GM12878 (cell line): ENCODE measurements around the gene NFATC1. TPM values are rescaled to one million over a fixed set of nuclear protein-coding genes. Genes with fewer than 3 reads are reported as not detected.

Source experiments
- ATAC-seq: fragments of 200-7000 bp; cut with Tn5 transposase; 3 replicates; pipeline ENCODE4 v1.9.1; 2020; ENCODE audit warnings: mild to moderate bottlenecking, moderate library complexity
- BruUV-seq: library from RNA; stranded (reverse); fragments of 400-500 nt; replicated peaks from 2 replicates; lab custom pipeline; 2021; lab: Mats Ljungman, UMichigan
- CTCF ChIA-PET: fragments of 300-600 bp; sonication (Branson Sonifier 250); formaldehyde crosslinking; extraction: SDS; loops from one replicate; lab custom pipeline; 2021; ENCODE audit warnings: inconsistent platforms; lab: Yijun Ruan, JAX
- POLR2A ChIA-PET: fragments of 350-600 bp; formaldehyde crosslinking; extraction: SDS; loops from one replicate; lab custom pipeline; 2021; ENCODE audit warnings: inconsistent platforms; lab: Charles Lee
- RAD21 ChIA-PET: fragments of 300-600 bp; sonication (Branson Sonifier 250); formaldehyde crosslinking; loops from one replicate; lab custom pipeline; 2023; ENCODE audit warnings: antibody characterized with exemption; ENCODE audit not compliant: unreplicated experiment; lab: Charles Lee
- SMC1A ChIA-PET: fragments of 300-600 bp; sonication (Branson Sonifier 250); formaldehyde crosslinking; loops from one replicate; lab custom pipeline; 2023; ENCODE audit not compliant: unreplicated experiment, uncharacterized antibody; lab: Charles Lee
- DNase-seq: peaks from one replicate; pipeline ENCODE4 v3.0.0-alpha.2; 2011; ENCODE audit warnings: low read depth, low spot score
- FAIRE-seq: peaks from 3 replicates; lab custom pipeline; 2011; peaks lifted over from hg19 to GRCh38; lab: Jason Lieb, UNC
- H2AFZ ChIP-seq: 2 replicates; pipeline ENCODE4 v1.6.0; 2011; ENCODE audit warnings: low read depth, low read length, control low read depth; ENCODE audit not compliant: control insufficient read depth
- H3K27ac ChIP-seq: 2 replicates; pipeline ENCODE4 v1.5.1; 2011; ENCODE audit warnings: control low read depth; ENCODE audit not compliant: control insufficient read depth, insufficient read depth
- H3K27me3 ChIP-seq, 2 experiments: replicated peaks in 1 of 2; 2 replicates each; pipeline versions ENCODE4 v1.6.0 to v1.6.1; 2011; ENCODE audit warnings: low read length in 1 of 2; ENCODE audit not compliant: control insufficient read depth in 2 of 2, insufficient read depth in 2 of 2
- H3K36me3 ChIP-seq, 2 experiments: 2 replicates each; pipeline ENCODE4 v1.5.1; 2011; ENCODE audit warnings: low read length in 1 of 2; ENCODE audit not compliant: control insufficient read depth in 2 of 2, insufficient read depth in 2 of 2
- H3K4me1 ChIP-seq: 2 replicates; pipeline ENCODE4 v1.6.1; 2011; ENCODE audit warnings: mild to moderate bottlenecking, low read length, moderate library complexity, mixed read lengths; ENCODE audit not compliant: control insufficient read depth, insufficient read depth
- H3K4me2 ChIP-seq: 2 replicates; pipeline ENCODE4 v1.6.0; 2011; ENCODE audit warnings: control low read depth; ENCODE audit not compliant: control insufficient read depth, insufficient read depth
- H3K4me3 ChIP-seq: fragments of 200-600 bp; sonication (generic); 2 replicates; pipeline ENCODE4 v1.5.1; 2016
- H3K79me2 ChIP-seq: 2 replicates; pipeline ENCODE4 v1.6.0; 2011; ENCODE audit warnings: low read length; ENCODE audit not compliant: control insufficient read depth, insufficient read depth
- H3K9ac ChIP-seq: 2 replicates; pipeline ENCODE4 v1.8.0; 2011; ENCODE audit warnings: low read length, control low read depth, mixed read lengths; ENCODE audit not compliant: control insufficient read depth, insufficient read depth
- H3K9me3 ChIP-seq: replicated peaks from 3 replicates; pipeline ENCODE4 v1.5.1; 2011; ENCODE audit warnings: mild to moderate bottlenecking, low read length; ENCODE audit not compliant: control insufficient read depth, insufficient read depth
- H4K20me1 ChIP-seq: 2 replicates; pipeline ENCODE4 v1.6.0; 2011; ENCODE audit not compliant: control insufficient read depth, insufficient read depth
- CREM ChIP-seq: IDR thresholded peaks from 2 replicates; pipeline ENCODE4 v1.6.1; 2014; ENCODE audit warnings: antibody characterized with exemption, low read depth
- HDAC6 ChIP-seq: fragments of 200-600 bp; sonication (generic); IDR thresholded peaks from one replicate; pipeline ENCODE4 v1.8.0; 2017; ENCODE audit warnings: antibody characterized with exemption; ENCODE audit not compliant: unreplicated experiment
- LARP7 ChIP-seq: fragments of 450-650 bp; IDR thresholded peaks from 2 replicates; pipeline ENCODE4 v1.6.1; 2017; ENCODE audit warnings: mild to moderate bottlenecking
- NKRF ChIP-seq: fragments of 450-650 bp; conservative IDR thresholded peaks from 2 replicates; pipeline ENCODE4 v1.6.1; 2017; ENCODE audit warnings: mild to moderate bottlenecking, moderate library complexity
- ZNF207 ChIP-seq: fragments of 450-650 bp; IDR thresholded peaks from 2 replicates; pipeline ENCODE4 v1.6.1; 2014; ENCODE audit warnings: antibody characterized with exemption, mild to moderate bottlenecking, borderline replicate concordance
- WGBS: methylation state at CpG from one replicate; pipeline ENCODE4 v1.1.6; 2016; ENCODE audit warnings: low lambda C conversion rate; ENCODE audit not compliant: insufficient replicate concordance, insufficient coverage; ENCODE audit errors: missing lambda C conversion rate; 5-methylcytosine and 5-hydroxymethylcytosine counted together
- in situ Hi-C: fragments of 300-500 bp; cut with MboI; formaldehyde crosslinking; loops from 9 replicates; pipeline ENCODE4 v1.14.3; 2018; ENCODE audit warnings: mixed read lengths
- intact Hi-C: fragments of 100-400 bp; cut with micrococcal nuclease; formaldehyde crosslinking; loops from one replicate; pipeline ENCODE4 v1.14.2; 2022; ENCODE audit not compliant: unreplicated experiment
- polyA plus RNA-seq, 11 experiments: library from polyadenylated mRNA; depleted of rRNA in 4 of 11; unstranded in 6 of 11; stranded (reverse) in 5 of 11; fragments of >200 nt; fragmentation: Nextera tagmentation in 4 of 11; fragmentation: Illumina TruSeq in 1 of 11; extraction: Ambion mirVana in 4 of 11; extraction: Trizol in 1 of 11; gene quantifications; 1 replicate in 1 of 11; 2 replicates in 10 of 11; pipeline versions ENCODE4 v1.2.1 to v1.2.3, GENCODE V29; 2011 to 2016; ENCODE audit warnings: inconsistent platforms in 2 of 11, missing spikeins in 2 of 11, low read depth in 1 of 11
- total RNA-seq, 4 experiments: library from RNA; depleted of rRNA in 3 of 4; stranded (reverse); fragments of >200 nt in 3 of 4; fragmentation: Illumina TruSeq in 1 of 4; extraction: Trizol in 1 of 4; gene quantifications; 2 replicates each; pipeline versions ENCODE4 v1.2.1 to v1.2.3, GENCODE V29; 2013 to 2021
- TF ChIP-seq, protein P1 (sequence below): fragments of 450-650 bp; IDR thresholded peaks from 2 replicates; pipeline ENCODE4 v1.6.1; 2017; ENCODE audit warnings: low read depth, mild to moderate bottlenecking, moderate library complexity

Gene NFATC1
- total and polyA plus RNA-seq, 10 of the 15 experiments (the other 5 are each of a cell fraction or from before 2014, with no cell fraction given): 0.84 to 20.8 (median 5.1) TPM

DNA sequence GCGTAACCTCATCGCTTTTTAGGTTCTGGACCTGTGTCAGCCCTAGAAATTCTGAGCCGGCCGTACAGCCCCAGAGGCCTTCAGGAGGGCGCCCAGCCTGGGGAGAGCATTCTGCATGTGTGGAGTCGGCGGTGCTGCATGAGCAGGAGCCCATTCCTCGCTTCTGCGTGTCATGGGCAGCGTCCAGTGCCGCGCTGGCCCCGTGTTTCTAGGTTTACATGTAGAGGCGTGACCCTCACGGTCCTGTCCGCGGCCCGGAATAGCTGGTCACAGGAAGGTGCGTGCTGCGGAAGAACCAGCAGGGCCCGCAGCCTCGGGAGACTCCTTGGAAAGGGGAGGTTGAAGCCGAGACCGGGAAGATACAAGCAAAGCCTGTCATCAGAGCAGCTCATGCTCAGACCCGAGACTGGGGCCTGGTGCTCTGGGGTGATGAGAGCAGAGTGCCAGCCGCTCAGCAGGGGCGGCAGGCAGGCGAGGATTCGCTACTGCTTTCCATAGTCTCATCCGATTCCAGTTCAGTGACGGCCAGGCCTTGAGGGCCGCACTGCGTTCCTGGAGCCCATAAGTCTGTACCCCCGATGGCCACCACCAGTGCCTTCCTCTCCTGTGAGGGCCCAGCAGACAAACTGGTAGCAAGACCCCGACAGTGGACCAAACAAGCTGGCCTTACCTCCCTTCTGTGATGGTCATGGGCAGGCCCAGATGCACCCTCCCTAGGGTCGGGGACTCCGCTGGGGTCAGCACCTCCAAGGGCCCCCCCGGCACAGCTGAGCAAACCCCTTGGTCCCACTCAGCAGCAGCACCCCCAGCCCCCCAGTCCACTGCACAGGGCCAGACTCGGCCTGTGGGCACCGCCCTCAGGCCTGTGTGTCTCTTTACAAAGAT, 15.6 kb upstream of the NFATC1 start:
- Histone ChIP-seq H3K4me3 (no peak overlapping the region), H3K79me2 (no peaks in the 10 kb centered on the region), H3K4me1 (no peaks in the 10 kb centered on the region), H3K36me3 (peaks cover 0 to 6% of the 10 kb centered on the region in 2 experiments; a peak in 2 of 4 replicates), H3K9ac (no peak overlapping the region), H3K4me2 (no peak overlapping the region), H3K27me3 (no peaks in the 10 kb centered on the region), H3K9me3 (no peaks in the 10 kb centered on the region), H4K20me1 (no peaks in the 10 kb centered on the region), H3K27ac (no peak overlapping the region), H2AFZ (no peak overlapping the region)
- ATAC-seq: peak; percentile 11
- TF ChIP-seq LARP7: no peak
- TF ChIP-seq NKRF: no peak
- no peak for TF ChIP-seq ZNF207
- no peak for TF ChIP-seq HDAC6
- TF ChIP-seq, protein P1, sequence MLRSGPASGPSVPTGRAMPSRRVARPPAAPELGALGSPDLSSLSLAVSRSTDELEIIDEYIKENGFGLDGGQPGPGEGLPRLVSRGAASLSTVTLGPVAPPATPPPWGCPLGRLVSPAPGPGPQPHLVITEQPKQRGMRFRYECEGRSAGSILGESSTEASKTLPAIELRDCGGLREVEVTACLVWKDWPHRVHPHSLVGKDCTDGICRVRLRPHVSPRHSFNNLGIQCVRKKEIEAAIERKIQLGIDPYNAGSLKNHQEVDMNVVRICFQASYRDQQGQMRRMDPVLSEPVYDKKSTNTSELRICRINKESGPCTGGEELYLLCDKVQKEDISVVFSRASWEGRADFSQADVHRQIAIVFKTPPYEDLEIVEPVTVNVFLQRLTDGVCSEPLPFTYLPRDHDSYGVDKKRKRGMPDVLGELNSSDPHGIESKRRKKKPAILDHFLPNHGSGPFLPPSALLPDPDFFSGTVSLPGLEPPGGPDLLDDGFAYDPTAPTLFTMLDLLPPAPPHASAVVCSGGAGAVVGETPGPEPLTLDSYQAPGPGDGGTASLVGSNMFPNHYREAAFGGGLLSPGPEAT: no peak
- no peak for TF ChIP-seq CREM
- SMC1A ChIA-PET: interaction anchor here (0.6 to 3.0 kb wide), 13 partner anchors 8 to 778 kb away, joined by 3 to 14 read pairs (median 5); no protein-coding TSS in a partner anchor
- intact Hi-C loops: loop anchor here (1.0 to 5.0 kb wide), 2 partner anchors 264 to 777 kb away; no protein-coding TSS in a partner anchor
- BruUV-seq: no TSS peak
- WGBS: 80% methylated on average over 38 of the region's 40 CpGs
- FAIRE-seq: no peak
- RAD21 ChIA-PET: interaction anchor here (0.8 to 4.0 kb wide), 10 partner anchors 8 to 263 kb away, joined by 3 to 28 read pairs (median 5); no protein-coding TSS in a partner anchor
- CTCF ChIA-PET: interaction anchor here (0.7 to 6.4 kb wide), 26 partner anchors 9 to 779 kb away, joined by 3 to 48 read pairs (median 4); no protein-coding TSS in a partner anchor
- POLR2A ChIA-PET: interaction anchor here (1.6 kb wide), 1 partner anchor 147 kb away, joined by 3 read pairs; no protein-coding TSS in a partner anchor
- no peak for DNase-seq
- in situ Hi-C loops: loop anchor here (5.0 kb wide), 2 partner anchors 157 to 262 kb away; no protein-coding TSS in a partner anchor
